ENCODE results near the gene NGEF. TPM values are rescaled to one million over a fixed set of nuclear protein-coding genes. Genes with fewer than 3 reads are reported as not detected.

Gene NGEF
- total and polyA plus RNA-seq, 4 donors: 10.6 to 22.6 (median 10.8) TPM

DNA sequence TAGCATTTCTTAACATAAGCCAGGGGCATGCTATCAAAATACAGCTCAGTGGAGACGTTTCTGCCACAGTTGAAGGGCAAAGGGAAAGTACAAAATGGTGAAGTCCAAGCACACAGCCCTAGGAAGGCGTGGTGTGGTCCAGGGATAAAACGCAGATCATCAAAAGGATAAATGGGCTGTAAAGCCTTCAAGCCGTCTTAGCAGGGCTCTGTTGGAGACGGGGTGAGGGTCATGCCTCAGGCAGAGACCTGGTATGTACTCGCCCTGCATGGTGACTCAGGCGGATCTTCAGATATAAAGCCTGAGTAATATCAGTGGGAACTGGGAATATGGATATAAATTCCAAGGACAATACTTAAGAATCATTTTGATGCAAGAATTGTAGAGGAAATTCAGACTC, 61.2 kb downstream of the NGEF start:
- WGBS: 86% methylated on average over 7 of the region's 7 CpGs
- no peak for DNase-seq (ENCODE audit: low spot score)
- Histone ChIP-seq H3K4me1 (ENCODE audit: control insufficient read depth in 4 of 4, insufficient read depth in 4 of 4, low read length in 3 of 4) (no peaks in the 10 kb centered on the region), H3K4me3 (ENCODE audit: low read depth in 1 of 3, low read length in 3 of 3) (no peak overlapping the region), H3K36me3 (ENCODE audit: control insufficient read depth in 4 of 4, insufficient read depth in 3 of 4, low read depth in 1 of 4, low read length in 3 of 4) (peaks cover 0 to 4% (median 0%) of the 10 kb centered on the region in 4 donors), H3K9ac (ENCODE audit: low read depth in 1 of 2, low read length in 2 of 2) (no peak overlapping the region), H3K27ac (ENCODE audit: low read depth in 1 of 2, low read length in 2 of 2) (no peak overlapping the region), H3K9me3 (ENCODE audit: control insufficient read depth in 4 of 4, low read length in 3 of 4) (no peaks in the 10 kb centered on the region), H3K27me3 (ENCODE audit: control insufficient read depth in 4 of 4, insufficient read depth in 4 of 4, low read length in 3 of 4) (no peaks in the 10 kb centered on the region)
- no peak for TF ChIP-seq HNF4A (conservative IDR thresholded peaks at IDR 0.05)
- no peak for TF ChIP-seq GABPA (IDR thresholded peaks at IDR 0.05 in 1 of 2, conservative IDR thresholded peaks at IDR 0.05 in 1 of 2)
- TF ChIP-seq JUND (IDR thresholded peaks at IDR 0.05): no peak
- TF ChIP-seq RXRA (IDR thresholded peaks at IDR 0.05): no peak
- TF ChIP-seq, protein P1, sequence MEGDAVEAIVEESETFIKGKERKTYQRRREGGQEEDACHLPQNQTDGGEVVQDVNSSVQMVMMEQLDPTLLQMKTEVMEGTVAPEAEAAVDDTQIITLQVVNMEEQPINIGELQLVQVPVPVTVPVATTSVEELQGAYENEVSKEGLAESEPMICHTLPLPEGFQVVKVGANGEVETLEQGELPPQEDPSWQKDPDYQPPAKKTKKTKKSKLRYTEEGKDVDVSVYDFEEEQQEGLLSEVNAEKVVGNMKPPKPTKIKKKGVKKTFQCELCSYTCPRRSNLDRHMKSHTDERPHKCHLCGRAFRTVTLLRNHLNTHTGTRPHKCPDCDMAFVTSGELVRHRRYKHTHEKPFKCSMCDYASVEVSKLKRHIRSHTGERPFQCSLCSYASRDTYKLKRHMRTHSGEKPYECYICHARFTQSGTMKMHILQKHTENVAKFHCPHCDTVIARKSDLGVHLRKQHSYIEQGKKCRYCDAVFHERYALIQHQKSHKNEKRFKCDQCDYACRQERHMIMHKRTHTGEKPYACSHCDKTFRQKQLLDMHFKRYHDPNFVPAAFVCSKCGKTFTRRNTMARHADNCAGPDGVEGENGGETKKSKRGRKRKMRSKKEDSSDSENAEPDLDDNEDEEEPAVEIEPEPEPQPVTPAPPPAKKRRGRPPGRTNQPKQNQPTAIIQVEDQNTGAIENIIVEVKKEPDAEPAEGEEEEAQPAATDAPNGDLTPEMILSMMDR (IDR thresholded peaks at IDR 0.05; ENCODE audit: low read depth, low read length, missing input control): no peak
- TF ChIP-seq RAD21 (IDR thresholded peaks at IDR 0.05): no peak
- TF ChIP-seq HNF4G (IDR thresholded peaks at IDR 0.05): no peak
- no peak for TF ChIP-seq EGR1 (IDR thresholded peaks at IDR 0.05; ENCODE audit: low read depth in 2 of 2)
- no peak for TF ChIP-seq NR2F2 (IDR thresholded peaks at IDR 0.05)
- TF ChIP-seq YY1 (IDR thresholded peaks at IDR 0.05): no peak
- TF ChIP-seq TAF1 (conservative IDR thresholded peaks at IDR 0.05): no peak
- TF ChIP-seq FOXA2 (IDR thresholded peaks at IDR 0.05): no peak

DNA sequence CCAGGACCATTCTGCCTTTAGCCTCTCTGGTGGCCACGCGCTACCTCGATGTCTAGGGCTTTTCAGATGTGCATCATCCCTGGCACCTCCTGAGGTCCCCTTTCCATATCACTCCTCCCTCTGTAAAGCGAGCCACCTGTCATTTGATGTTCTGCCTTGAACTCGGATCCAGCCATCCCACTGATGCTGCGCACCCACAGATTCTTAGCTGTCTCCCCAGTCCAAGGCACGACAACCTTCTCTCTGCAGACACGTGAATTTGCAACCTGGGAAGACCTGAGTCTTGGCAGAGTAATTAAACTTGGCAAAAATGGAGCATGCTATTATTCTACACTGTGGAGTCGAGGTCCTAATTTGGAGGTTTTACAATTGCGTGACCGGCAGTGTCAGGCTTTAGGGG, 61.9 kb downstream of the NGEF start:
- Histone ChIP-seq H3K27me3 (ENCODE audit: control insufficient read depth in 4 of 4, insufficient read depth in 4 of 4, low read length in 3 of 4) (no peaks in the 10 kb centered on the region), H3K36me3 (ENCODE audit: control insufficient read depth in 4 of 4, insufficient read depth in 3 of 4, low read depth in 1 of 4, low read length in 3 of 4) (peaks cover 0 to 4% (median 2%) of the 10 kb centered on the region in 4 donors), H3K9ac (ENCODE audit: low read depth in 1 of 2, low read length in 2 of 2) (no peak overlapping the region), H3K4me1 (ENCODE audit: control insufficient read depth in 4 of 4, insufficient read depth in 4 of 4, low read length in 3 of 4) (no peaks in the 10 kb centered on the region), H3K27ac (ENCODE audit: low read depth in 1 of 2, low read length in 2 of 2) (no peak overlapping the region), H3K4me3 (ENCODE audit: low read depth in 1 of 3, low read length in 3 of 3) (no peak overlapping the region), H3K9me3 (ENCODE audit: control insufficient read depth in 4 of 4, low read length in 3 of 4) (no peaks in the 10 kb centered on the region)
- TF ChIP-seq, protein P2, sequence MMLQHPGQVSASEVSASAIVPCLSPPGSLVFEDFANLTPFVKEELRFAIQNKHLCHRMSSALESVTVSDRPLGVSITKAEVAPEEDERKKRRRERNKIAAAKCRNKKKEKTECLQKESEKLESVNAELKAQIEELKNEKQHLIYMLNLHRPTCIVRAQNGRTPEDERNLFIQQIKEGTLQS (IDR thresholded peaks at IDR 0.05): no peak
- TF ChIP-seq SP1 (IDR thresholded peaks at IDR 0.05): no peak
- no peak for DNase-seq (ENCODE audit: low spot score)
- 96% methylated on average over 11 of the region's 11 CpGs for WGBS

DNA sequence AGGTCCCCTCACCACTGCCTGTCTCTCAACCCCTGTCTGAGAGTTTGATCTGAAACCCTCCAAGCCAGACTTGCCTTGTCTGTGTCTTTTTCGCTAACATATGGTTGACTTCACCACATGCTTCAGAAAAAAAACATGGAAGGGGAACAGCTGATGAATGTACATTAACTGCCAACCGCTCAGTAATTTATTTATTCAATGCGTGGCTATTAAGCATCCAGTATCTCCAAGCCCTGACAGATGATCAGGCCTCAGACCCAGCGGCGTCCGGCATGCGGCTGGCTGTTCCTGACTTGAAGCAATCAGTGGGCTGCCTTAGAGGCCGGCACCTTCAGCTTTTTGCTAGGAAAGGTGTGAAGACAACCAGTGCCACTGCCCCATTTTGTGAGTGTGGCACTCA, 62.3 kb downstream of the NGEF start:
- H3K4me3 ChIP-seq (ENCODE audit: low read depth in 1 of 3, low read length in 3 of 3): no peak overlapping the region
- DNase-seq (ENCODE audit: low spot score): no peak
- TF ChIP-seq FOXA2 (IDR thresholded peaks at IDR 0.05) (no peak), JUND (IDR thresholded peaks at IDR 0.05) (no peak), HNF4A (conservative IDR thresholded peaks at IDR 0.05) (no peak), RXRA (IDR thresholded peaks at IDR 0.05) (no peak), TAF1 (conservative IDR thresholded peaks at IDR 0.05) (no peak), GABPA (IDR thresholded peaks at IDR 0.05 in 1 of 2, conservative IDR thresholded peaks at IDR 0.05 in 1 of 2) (no peak), FOXA1 (IDR thresholded peaks at IDR 0.05) (no peak)
- TF ChIP-seq, protein P2 (IDR thresholded peaks at IDR 0.05): no peak
- TF ChIP-seq, protein P3, sequence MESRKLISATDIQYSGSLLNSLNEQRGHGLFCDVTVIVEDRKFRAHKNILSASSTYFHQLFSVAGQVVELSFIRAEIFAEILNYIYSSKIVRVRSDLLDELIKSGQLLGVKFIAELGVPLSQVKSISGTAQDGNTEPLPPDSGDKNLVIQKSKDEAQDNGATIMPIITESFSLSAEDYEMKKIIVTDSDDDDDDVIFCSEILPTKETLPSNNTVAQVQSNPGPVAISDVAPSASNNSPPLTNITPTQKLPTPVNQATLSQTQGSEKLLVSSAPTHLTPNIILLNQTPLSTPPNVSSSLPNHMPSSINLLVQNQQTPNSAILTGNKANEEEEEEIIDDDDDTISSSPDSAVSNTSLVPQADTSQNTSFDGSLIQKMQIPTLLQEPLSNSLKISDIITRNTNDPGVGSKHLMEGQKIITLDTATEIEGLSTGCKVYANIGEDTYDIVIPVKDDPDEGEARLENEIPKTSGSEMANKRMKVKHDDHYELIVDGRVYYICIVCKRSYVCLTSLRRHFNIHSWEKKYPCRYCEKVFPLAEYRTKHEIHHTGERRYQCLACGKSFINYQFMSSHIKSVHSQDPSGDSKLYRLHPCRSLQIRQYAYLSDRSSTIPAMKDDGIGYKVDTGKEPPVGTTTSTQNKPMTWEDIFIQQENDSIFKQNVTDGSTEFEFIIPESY (IDR thresholded peaks at IDR 0.05): no peak
- TF ChIP-seq, protein P1 (IDR thresholded peaks at IDR 0.05; ENCODE audit: low read depth, low read length, missing input control): no peak
- TF ChIP-seq, protein P4, sequence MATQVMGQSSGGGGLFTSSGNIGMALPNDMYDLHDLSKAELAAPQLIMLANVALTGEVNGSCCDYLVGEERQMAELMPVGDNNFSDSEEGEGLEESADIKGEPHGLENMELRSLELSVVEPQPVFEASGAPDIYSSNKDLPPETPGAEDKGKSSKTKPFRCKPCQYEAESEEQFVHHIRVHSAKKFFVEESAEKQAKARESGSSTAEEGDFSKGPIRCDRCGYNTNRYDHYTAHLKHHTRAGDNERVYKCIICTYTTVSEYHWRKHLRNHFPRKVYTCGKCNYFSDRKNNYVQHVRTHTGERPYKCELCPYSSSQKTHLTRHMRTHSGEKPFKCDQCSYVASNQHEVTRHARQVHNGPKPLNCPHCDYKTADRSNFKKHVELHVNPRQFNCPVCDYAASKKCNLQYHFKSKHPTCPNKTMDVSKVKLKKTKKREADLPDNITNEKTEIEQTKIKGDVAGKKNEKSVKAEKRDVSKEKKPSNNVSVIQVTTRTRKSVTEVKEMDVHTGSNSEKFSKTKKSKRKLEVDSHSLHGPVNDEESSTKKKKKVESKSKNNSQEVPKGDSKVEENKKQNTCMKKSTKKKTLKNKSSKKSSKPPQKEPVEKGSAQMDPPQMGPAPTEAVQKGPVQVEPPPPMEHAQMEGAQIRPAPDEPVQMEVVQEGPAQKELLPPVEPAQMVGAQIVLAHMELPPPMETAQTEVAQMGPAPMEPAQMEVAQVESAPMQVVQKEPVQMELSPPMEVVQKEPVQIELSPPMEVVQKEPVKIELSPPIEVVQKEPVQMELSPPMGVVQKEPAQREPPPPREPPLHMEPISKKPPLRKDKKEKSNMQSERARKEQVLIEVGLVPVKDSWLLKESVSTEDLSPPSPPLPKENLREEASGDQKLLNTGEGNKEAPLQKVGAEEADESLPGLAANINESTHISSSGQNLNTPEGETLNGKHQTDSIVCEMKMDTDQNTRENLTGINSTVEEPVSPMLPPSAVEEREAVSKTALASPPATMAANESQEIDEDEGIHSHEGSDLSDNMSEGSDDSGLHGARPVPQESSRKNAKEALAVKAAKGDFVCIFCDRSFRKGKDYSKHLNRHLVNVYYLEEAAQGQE (IDR thresholded peaks at IDR 0.05): no peak
- no peaks in the 10 kb centered on the region for H3K9me3 ChIP-seq (ENCODE audit: control insufficient read depth in 4 of 4, low read length in 3 of 4)
- H3K27me3 ChIP-seq (ENCODE audit: control insufficient read depth in 4 of 4, insufficient read depth in 4 of 4, low read length in 3 of 4): no peaks in the 10 kb centered on the region
- H3K9ac ChIP-seq (ENCODE audit: low read depth in 1 of 2, low read length in 2 of 2): no peak overlapping the region
- no peak overlapping the region for H3K27ac ChIP-seq (ENCODE audit: low read depth in 1 of 2, low read length in 2 of 2)
- H3K36me3 ChIP-seq (ENCODE audit: control insufficient read depth in 4 of 4, insufficient read depth in 3 of 4, low read depth in 1 of 4, low read length in 3 of 4): peaks cover 0 to 4% (median under 1%) of the 10 kb centered on the region in 4 donors
- 89% methylated on average over 8 of the region's 8 CpGs for WGBS
- H3K4me1 ChIP-seq (ENCODE audit: control insufficient read depth in 4 of 4, insufficient read depth in 4 of 4, low read length in 3 of 4): no peaks in the 10 kb centered on the region
